GM23338 (cell line): Measurements from ENCODE around the gene AKAP13. TPM values are rescaled to one million over a fixed set of nuclear protein-coding genes. Genes with fewer than 3 reads are reported as not detected.

Experiments used
- ATAC-seq: fragments of 200-7000 bp; cut with Tn5 transposase; 3 replicates; pipeline ENCODE4 v1.9.1; 2020
- DNase-seq: peaks from one replicate; pipeline ENCODE4 v3.0.0-alpha.2; 2015; ENCODE audit warnings: low spot score
- H2AFZ ChIP-seq: fragments of 200-600 bp; sonication (generic); 2 replicates; pipeline ENCODE4 v1.8.0; 2016; ENCODE audit warnings: antibody characterized with exemption, mild to moderate bottlenecking, moderate library complexity
- H3F3A ChIP-seq: fragments of 200-600 bp; sonication (generic); replicated peaks from 2 replicates; pipeline ENCODE4 v1.8.0; 2017; ENCODE audit warnings: antibody characterized with exemption, mixed run types, low read depth
- H3K27ac ChIP-seq: fragments of 200-600 bp; sonication (generic); 2 replicates; pipeline ENCODE4 v1.6.1; 2016; ENCODE audit warnings: low read depth
- H3K27me3 ChIP-seq: fragments of 200-600 bp; sonication (generic); 2 replicates; pipeline ENCODE4 v1.8.0; 2016; ENCODE audit warnings: mild to moderate bottlenecking, mixed run types, moderate library complexity; ENCODE audit not compliant: insufficient read depth
- H3K36me3 ChIP-seq: fragments of 200-600 bp; sonication (generic); 2 replicates; pipeline ENCODE4 v1.8.0; 2016; ENCODE audit warnings: mild to moderate bottlenecking; ENCODE audit not compliant: insufficient read depth
- H3K4me1 ChIP-seq: fragments of 200-600 bp; sonication (generic); 2 replicates; pipeline ENCODE4 v1.8.0; 2016; ENCODE audit warnings: mild to moderate bottlenecking, moderate library complexity; ENCODE audit not compliant: insufficient read depth
- H3K4me2 ChIP-seq: fragments of 200-600 bp; sonication (generic); 2 replicates; pipeline ENCODE4 v1.7.1; 2017; ENCODE audit warnings: mixed run types
- H3K4me3 ChIP-seq: fragments of 200-600 bp; sonication (generic); 2 replicates; pipeline ENCODE4 v1.6.1; 2016; ENCODE audit warnings: mixed run types
- H3K79me2 ChIP-seq: fragments of 200-600 bp; sonication (generic); replicated peaks from 2 replicates; pipeline ENCODE4 v1.8.0; 2017; ENCODE audit warnings: mild to moderate bottlenecking; ENCODE audit not compliant: insufficient read depth
- H3K9me2 ChIP-seq: fragments of 200-600 bp; sonication (generic); 2 replicates; pipeline ENCODE4 v1.8.0; 2017; ENCODE audit not compliant: insufficient read depth
- H4K20me1 ChIP-seq: fragments of 200-600 bp; sonication (generic); replicated peaks from 2 replicates; pipeline ENCODE4 v1.8.0; 2017; ENCODE audit warnings: mild to moderate bottlenecking; ENCODE audit not compliant: insufficient read depth
- H3K27ac Mint-ChIP-seq: 2 replicates; pipeline ENCODE4 v1.8.0; 2020; ENCODE audit warnings: inconsistent platforms, mild to moderate bottlenecking, moderate library complexity, mixed read lengths
- H3K27me3 Mint-ChIP-seq: 3 replicates; pipeline ENCODE4 v1.8.0; 2022; ENCODE audit warnings: low read depth, mild to moderate bottlenecking, moderate library complexity, mixed read lengths, inconsistent platforms; ENCODE audit not compliant: insufficient read depth, poor library complexity
- H3K36me3 Mint-ChIP-seq: 3 replicates; pipeline ENCODE4 v1.8.0; 2021; ENCODE audit warnings: low read depth, mild to moderate bottlenecking, inconsistent platforms, moderate library complexity, mixed read lengths
- H3K4me1 Mint-ChIP-seq: 3 replicates; pipeline ENCODE4 v1.8.0; 2020; ENCODE audit warnings: mild to moderate bottlenecking, inconsistent platforms, mixed read lengths
- H3K4me3 Mint-ChIP-seq: 3 replicates; pipeline ENCODE4 v1.8.0; 2021; ENCODE audit warnings: moderate library complexity, mild to moderate bottlenecking, inconsistent platforms, mixed read lengths
- H3K9me3 Mint-ChIP-seq: 3 replicates; pipeline ENCODE4 v1.8.0; 2020; ENCODE audit warnings: moderate library complexity, mild to moderate bottlenecking, inconsistent platforms, mixed read lengths
- CREB1 ChIP-seq: fragments of 250-450 bp; sonication (Bioruptor Pico); IDR thresholded peaks from 2 replicates; pipeline ENCODE4 v1.5.0; 2020; ENCODE audit warnings: low read depth, mild to moderate bottlenecking, moderate library complexity
- CTCF ChIP-seq, 2 experiments: fragments of 200-600 bp in 1 of 2; sonication (generic) in 1 of 2; conservative IDR thresholded peaks; 2 replicates each; pipeline versions ENCODE4 v1.5.1 to v1.6.1; 2016 to 2017; ENCODE audit warnings: antibody characterized with exemption in 2 of 2, low read depth in 2 of 2, mild to moderate bottlenecking in 2 of 2, moderate library complexity in 1 of 2
- ETS1 ChIP-seq: IDR thresholded peaks from 2 replicates; pipeline ENCODE4 v1.6.1; 2016; ENCODE audit warnings: antibody characterized with exemption
- EZH2 ChIP-seq: fragments of 200-600 bp; sonication (generic); IDR thresholded peaks from one replicate; pipeline ENCODE4 v1.8.0; 2017; ENCODE audit warnings: antibody characterized with exemption, mild to moderate bottlenecking, low read depth; ENCODE audit not compliant: unreplicated experiment
- EZH2phosphoT487 ChIP-seq: fragments of 200-600 bp; sonication (generic); IDR thresholded peaks from one replicate; pipeline ENCODE4 v1.8.1; 2018; ENCODE audit warnings: antibody characterized with exemption; ENCODE audit not compliant: unreplicated experiment
- JUNB ChIP-seq: IDR thresholded peaks from one replicate; pipeline ENCODE4 v1.6.1; 2016; ENCODE audit warnings: antibody characterized with exemption; ENCODE audit not compliant: unreplicated experiment
- NANOG ChIP-seq: IDR thresholded peaks from 2 replicates; pipeline ENCODE4 v1.6.1; 2016; ENCODE audit warnings: antibody characterized with exemption, borderline replicate concordance
- POLR2AphosphoS5 ChIP-seq: IDR thresholded peaks from 2 replicates; pipeline ENCODE4 v1.6.1; 2016; ENCODE audit warnings: antibody characterized with exemption, low read depth
- REST ChIP-seq: IDR thresholded peaks from one replicate; pipeline ENCODE4 v1.6.1; 2018; ENCODE audit warnings: antibody characterized with exemption; ENCODE audit not compliant: unreplicated experiment
- STAT1 ChIP-seq: IDR thresholded peaks from one replicate; pipeline ENCODE4 v1.6.1; 2016; ENCODE audit warnings: antibody characterized with exemption; ENCODE audit not compliant: unreplicated experiment
- ZNF114 ChIP-seq: fragments of 250-450 bp; sonication (Bioruptor Pico); IDR thresholded peaks from 2 replicates; pipeline ENCODE4 v1.5.0; 2020; ENCODE audit warnings: mild to moderate bottlenecking, moderate library complexity
- ZNF331 ChIP-seq: fragments of 250-450 bp; sonication (Bioruptor Pico); IDR thresholded peaks from 2 replicates; pipeline ENCODE4 v1.5.0; 2020; ENCODE audit warnings: low read depth, mild to moderate bottlenecking, moderate library complexity
- ZNF462 ChIP-seq: fragments of 250-450 bp; sonication (Bioruptor Pico); IDR thresholded peaks from 2 replicates; pipeline ENCODE4 v1.5.0; 2020; ENCODE audit warnings: mild to moderate bottlenecking, moderate library complexity
- polyA plus RNA-seq: library from polyadenylated mRNA; unstranded; fragments of >200 nt; fragmentation: Nextera tagmentation; extraction: Ambion mirVana; gene quantifications from 2 replicates; pipeline ENCODE4 v1.2.1, GENCODE V29; 2016
- total RNA-seq: library from RNA; depleted of rRNA; stranded (reverse); fragments of >200 nt; shearing (Covaris generic); gene quantifications from 2 replicates; pipeline ENCODE4 v1.2.3, GENCODE V29; 2014

AKAP13 gene
- total and polyA plus RNA-seq, 2 experiments from 2014 or later: 46.2 to 60.7 TPM

GRCh38 chr15:85733416-85733815 is 353.0 kb downstream of the AKAP13 start (continued):
- TF ChIP-seq CREB1 (CRISPR knock-in tag) (no peak), POLR2AphosphoS5 (no peak), EZH2 (no peak), JUNB (no peak), NANOG (no peak), ZNF331 (CRISPR knock-in tag) (no peak), EZH2phosphoT487 (no peak), CTCF (conservative IDR thresholded peaks at IDR 0.05; ENCODE audit: low read depth in 2 of 2) (no peak), ZNF114 (CRISPR knock-in tag) (no peak)

GRCh38 chr15:85737061-85737460 is 356.7 kb downstream of the AKAP13 start:
- H3K27ac ChIP-seq: no peak overlapping the region
- H3K4me2 ChIP-seq: no peak overlapping the region
- no peak for TF ChIP-seq REST
- no peak for TF ChIP-seq STAT1
- TF ChIP-seq ETS1: no peak
- no peak for TF ChIP-seq CREB1 (CRISPR knock-in tag)
- TF ChIP-seq EZH2: no peak
- no peak for TF ChIP-seq ZNF462 (CRISPR knock-in tag)
- TF ChIP-seq NANOG: no peak
- Mint-ChIP-seq H3K36me3 (peaks cover 75% of the 10 kb centered on the region), H3K27me3 (peaks cover 10% of the 10 kb centered on the region), H3K4me3 (no peak overlapping the region), H3K4me1 (peaks cover 8% of the 10 kb centered on the region; the same call in 2 of the 3 replicates), H3K27ac (no peak overlapping the region), H3K9me3 (peaks cover 22% of the 10 kb centered on the region)
- ATAC-seq (no peak), DNase-seq (no peak)
- H3K4me1 ChIP-seq: no peaks in the 10 kb centered on the region
- no peaks in the 10 kb centered on the region for H3K9me2 ChIP-seq
- no peaks in the 10 kb centered on the region for H4K20me1 ChIP-seq
- no peaks in the 10 kb centered on the region for H3K79me2 ChIP-seq
- H3F3A ChIP-seq: no peaks in the 10 kb centered on the region
- H3K4me3 ChIP-seq: no peak overlapping the region
- H2AFZ ChIP-seq: no peak overlapping the region
- no peaks in the 10 kb centered on the region for H3K27me3 ChIP-seq
- peaks cover 16% of the 10 kb centered on the region; the same call in 1 of the 2 replicates for H3K36me3 ChIP-seq
